Measurements from ENCODE around the gene ABCA7.
"Not testable (repeated sequence)": the region's sequence is repeated elsewhere in the genome, so short reads cannot be mapped to it uniquely, and the experiment has no call there.

ABCA7 gene

DNA sequence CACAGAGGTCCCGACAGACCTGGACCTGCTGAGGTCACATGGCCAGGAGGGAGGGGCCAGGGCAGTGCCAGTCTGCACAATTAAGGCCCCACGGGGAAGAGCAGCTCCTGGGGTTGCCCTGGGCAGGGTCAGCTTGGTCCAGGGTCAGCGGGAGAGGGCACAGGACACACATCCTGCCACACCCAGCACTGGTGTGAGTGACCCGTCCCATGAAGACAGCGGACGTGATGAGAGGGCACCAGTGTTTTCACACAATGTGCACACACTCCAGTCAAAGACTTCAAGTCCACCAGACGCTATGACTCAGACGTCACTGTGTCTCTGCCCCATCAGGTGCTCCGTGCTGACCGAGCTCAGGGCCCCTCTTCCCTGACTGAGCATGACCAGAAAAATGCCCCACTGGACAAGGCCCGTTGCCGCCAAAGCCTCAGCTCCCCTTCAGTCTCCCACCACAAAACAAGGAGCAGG is 23.2 kb upstream of the ABCA7 start:
- DNase-seq (ENCODE audit: low read depth in 3 of 3): no peak

DNA sequence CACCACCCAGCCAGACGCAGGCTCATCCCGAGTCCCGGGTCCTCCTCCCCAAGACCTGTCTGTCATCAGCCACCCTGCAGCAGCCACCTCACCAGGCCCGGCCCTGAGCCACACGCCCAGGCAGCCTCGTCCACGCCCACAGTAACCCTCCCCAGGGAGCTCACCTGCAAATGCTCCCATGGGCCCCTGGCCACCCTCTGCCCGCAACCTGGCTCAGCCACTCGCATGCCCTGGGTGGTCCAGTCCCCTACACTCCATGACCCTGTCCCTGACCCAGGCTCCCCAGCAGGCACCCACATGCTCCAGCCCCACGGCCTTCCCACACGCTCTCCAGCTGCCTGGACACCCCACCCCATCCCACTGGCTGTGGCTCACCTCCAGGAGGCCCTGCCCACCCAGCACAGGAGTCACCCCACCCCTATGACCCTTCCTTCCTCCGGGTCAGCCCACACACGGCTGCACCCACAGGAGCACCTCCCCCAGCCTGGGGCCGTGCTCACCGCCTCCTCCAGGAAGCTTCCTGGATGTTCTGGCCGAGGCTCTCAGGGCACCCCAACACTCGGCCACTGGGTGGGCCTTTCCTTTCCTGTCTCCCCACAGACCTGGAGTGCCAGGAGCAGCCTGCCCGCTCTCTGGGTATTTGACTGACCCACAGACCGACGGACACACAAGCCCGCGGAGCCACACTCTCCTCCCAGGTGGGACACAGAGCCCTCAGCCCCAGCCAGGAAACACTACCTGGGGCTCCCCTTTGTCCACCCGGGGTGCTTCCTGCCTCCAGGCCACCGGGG is 22.6 kb upstream of the ABCA7 start:
- DNase-seq (ENCODE audit: low read depth in 3 of 3): no peak

DNA sequence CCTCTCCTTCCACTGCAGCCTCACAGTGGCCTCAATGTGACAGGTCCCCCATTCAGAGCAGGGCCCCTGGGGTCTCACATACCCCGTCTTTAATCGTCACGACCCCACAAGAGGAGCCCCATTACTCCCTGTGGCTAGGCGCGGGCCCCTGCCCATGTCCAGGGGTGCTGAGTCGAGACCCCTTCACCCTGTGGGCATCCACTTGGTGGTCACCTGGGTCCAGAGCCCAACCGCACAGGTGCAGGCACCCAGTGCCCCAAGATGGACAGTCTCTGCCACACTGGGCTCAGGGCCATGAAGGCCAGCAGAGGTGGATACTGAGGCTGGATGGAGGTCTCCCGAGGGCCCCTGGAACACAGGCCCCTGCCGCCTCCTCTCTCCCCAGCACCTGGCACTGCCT is 22.0 kb upstream of the ABCA7 start:
- DNase-seq (ENCODE audit: low read depth in 3 of 3): no peak

DNA sequence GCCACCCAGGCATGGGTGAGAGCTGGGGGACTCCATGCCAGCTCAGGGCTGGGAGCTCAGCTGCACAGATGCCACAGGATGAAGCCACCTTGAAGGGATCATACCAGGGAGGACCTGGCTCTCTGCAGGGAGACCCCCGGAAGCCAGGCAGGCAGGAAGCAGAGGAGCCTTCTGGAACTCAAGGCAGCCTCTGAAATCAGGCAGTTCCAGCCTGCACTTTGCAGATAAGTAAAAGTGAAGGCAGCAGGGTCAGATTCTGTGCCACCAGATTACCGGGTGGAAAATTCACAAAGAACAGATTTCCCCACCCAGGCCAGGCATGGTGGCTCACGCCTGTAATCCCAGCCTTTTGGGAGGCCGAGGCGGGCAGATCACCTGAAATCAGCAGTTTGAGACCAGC is 21.5 kb upstream of the ABCA7 start:
- no peak for DNase-seq (ENCODE audit: low read depth in 3 of 3)

DNA sequence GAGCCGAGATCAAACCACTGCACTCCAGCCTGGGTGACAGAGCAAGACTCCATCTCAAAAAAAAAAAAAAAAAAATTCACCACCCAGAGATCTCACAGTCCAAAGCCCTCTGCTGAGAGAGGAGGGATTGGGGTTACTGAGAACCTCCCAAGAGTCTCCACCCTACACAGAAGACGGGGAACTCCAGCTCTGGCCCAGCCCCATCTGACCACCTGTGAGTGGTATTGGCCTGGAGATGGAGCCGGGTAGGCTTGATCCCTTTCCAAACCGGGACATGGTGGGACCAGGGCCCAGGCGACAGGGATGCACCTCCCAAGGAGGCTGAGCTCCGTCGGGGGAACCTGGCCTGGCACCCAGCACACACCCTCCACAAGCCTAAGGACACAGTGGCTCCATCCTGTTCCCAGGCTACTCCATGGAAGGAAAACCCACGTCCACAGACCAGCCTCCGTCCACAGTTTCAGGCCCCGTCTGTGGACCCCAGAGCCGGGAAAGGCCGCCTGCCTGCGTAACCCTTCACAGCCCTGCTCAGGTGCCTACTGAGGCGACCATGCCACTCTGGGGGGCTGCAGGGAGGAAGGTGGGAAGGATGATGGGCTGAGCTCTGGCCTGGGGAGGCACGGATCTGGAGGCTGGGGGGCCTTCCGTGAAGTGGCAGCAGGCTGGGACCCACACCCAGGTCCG is 20.8 kb upstream of the ABCA7 start:
- no peak for DNase-seq (ENCODE audit: low read depth in 3 of 3)

DNA sequence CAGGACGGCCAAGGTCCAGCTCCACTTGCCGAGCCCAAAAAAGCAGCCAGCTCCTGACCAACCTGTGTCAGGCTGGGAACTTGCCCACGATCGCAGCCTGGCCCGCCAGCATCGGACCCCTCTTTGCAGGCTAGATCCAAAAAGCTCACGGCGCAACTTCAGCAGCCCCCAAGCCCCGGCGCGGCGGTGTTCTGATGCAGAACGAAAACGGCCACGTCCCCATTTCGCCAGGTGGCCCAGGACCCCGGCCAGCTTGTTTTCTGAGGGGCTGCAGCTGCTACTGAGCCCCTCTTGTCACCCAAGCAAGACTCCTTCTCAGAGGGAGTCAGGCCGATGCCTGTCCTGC is 20.3 kb upstream of the ABCA7 start:
- no peak for DNase-seq (ENCODE audit: low read depth in 3 of 3)

DNA sequence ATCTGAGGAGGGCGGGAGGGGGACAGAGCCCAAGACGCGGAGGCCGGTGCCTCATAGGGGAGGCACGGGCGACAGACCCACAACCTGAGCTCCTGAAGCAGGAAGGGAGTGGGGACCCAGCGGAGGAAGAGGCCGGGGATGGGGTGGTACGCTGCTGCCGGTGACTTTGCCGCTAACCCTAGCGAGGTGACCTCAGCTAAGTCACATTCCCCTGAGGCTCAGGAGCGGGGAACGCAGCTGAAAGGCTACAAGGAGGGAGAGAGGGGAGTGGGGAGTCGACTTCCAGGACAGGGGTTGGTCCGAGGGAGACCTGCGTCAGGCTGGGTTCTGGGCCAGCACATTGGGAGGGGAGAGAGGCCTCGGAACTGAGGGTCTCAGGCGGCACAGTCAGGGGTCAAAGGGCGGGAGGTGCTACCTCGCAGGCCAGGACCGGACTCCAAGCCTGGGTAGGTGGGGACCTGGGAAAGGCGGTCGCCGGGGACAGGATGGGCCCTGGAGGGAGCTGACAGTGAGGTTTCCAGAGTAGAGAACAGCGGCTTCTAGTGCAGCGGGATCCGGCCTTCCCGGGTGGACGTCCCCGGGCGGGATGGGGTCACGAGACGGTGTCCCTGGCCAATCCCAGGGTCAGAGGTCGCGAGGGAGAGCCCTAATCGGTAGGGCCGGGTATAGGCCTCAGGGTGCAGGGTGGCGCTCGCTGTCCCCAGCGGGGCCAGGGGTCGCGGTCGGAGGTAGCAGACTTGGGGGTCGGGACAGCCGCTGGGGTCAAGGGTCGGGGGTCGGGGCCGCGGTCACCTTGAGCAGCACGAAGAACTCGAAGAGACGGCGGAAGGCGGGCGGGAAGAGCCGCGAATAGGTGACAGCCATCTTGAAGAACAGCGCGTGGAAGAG is 19.7 kb upstream of the ABCA7 start:
- no peak for DNase-seq (ENCODE audit: low read depth in 3 of 3)

DNA sequence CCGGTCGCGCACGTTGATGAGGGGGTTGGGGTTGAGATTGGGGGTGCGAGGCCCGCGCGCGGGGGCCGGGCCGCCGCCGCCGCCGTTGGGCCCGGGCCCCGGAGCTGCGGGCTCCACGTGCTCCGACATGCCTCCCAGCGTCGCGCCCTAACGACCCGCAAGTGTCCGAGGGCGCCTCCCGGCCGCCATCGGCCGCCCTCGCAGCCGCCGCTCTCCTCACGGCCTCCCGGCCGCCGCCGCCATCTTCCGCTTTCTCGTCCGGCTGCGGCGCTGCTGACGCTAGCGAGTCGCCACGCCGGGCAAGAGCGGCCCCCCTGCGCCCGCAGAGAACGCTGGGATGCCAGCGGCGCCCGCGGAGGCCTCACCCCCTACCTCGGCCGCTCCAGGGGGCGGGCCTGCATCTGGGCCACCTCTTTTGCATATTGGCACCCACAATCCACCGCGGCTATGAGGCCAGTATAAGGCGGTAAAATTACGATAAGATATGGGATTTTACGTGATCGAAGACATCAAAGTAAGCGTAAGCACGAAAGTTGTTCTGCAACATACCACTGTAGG is 19.0 kb upstream of the ABCA7 start, which contains the start of gene TMEM259:
Gene TMEM259, minus strand, starts transcription at position 256 of the 558 bp plus-strand sequence. Its CDS starts 127 bp downstream, at position 129.
- DNase-seq (ENCODE audit: low read depth in 3 of 3): peak; percentile 93 to 97 (median 96)

DNA sequence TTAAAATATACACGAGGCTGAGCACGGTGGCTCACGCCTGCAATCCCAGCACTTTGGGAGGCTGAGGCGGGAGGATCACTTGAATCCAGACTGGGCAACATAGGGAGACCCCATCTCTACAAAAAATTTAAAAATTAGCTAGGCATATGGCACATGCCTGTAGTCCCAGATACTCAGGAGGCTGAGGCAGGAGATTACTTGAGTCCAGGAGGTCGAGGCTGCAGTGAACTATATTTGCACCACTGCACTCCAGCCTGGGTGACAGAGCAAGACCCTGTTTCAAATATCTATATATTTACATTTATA is 16.1 kb upstream of the ABCA7 start:
- DNase-seq (ENCODE audit: low read depth in 3 of 3): not testable (repeated sequence)

DNA sequence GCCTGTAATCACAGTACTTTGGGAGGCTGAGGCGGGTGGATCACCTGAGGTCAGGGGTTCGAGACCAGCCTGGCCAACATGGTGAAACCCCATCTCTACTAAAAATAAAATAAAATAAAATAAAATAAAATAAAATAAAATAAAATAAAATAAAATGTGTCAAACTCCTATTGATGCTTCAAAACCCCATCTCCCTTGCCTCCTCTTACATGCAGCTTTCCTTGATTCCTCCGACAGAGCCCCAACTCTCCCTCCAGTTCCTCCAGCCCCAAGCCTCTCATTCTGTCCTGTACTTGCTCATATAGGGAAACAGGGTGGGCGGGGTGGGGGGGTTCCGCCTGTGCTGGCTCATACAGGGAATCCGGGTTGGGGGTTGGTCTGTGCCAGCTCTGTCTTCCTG is 14.8 kb upstream of the ABCA7 start:
- not testable (repeated sequence) for DNase-seq (ENCODE audit: low read depth in 3 of 3)

DNA sequence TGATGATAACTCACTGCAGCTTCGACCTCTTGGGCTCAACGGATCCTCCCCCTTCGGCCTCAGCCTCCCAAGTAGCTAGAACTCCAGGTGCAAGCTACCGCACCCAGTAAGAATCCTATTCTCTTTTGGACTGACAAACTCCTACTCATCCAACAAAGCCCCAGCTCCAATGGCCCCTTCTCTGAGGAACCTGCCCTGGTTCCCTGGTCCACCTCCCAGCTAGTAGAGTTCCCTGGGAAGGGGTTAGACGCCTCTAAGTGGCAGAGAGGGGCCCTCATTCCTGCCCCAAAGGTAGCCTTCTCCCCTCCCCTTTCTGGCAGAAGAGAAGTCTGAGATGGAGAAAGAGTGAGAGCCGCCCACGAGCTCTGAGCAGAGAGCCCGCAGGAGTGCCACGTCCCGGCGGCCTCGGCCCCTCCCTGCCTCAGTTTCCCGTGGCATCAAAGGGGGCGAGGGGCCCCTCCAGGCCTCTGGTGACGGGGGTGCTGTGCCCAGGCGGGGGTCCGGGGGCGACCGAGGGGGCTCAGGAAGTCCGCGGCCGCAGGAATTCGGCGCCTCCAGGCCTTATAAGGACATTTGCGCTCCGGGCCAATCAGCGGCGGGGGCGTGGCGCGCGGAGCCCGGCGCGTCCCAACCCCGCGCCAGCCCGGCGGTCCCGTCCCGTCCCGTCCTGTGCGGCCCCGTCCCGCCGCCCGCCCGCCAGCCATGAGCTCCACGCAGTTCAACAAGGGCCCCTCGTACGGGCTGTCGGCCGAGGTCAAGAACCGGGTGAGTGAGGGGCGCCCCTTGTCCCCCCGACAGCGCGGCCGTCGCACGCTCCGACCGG is 13.7 kb upstream of the ABCA7 start, which contains the start of gene CNN2:
Gene CNN2, plus strand, starts transcription at position 649 of the 823 bp plus-strand sequence. Its CDS starts 54 bp downstream, at position 703.
- DNase-seq (ENCODE audit: low read depth in 3 of 3): peak in 1 of 3 experiments; percentile 54

DNA sequence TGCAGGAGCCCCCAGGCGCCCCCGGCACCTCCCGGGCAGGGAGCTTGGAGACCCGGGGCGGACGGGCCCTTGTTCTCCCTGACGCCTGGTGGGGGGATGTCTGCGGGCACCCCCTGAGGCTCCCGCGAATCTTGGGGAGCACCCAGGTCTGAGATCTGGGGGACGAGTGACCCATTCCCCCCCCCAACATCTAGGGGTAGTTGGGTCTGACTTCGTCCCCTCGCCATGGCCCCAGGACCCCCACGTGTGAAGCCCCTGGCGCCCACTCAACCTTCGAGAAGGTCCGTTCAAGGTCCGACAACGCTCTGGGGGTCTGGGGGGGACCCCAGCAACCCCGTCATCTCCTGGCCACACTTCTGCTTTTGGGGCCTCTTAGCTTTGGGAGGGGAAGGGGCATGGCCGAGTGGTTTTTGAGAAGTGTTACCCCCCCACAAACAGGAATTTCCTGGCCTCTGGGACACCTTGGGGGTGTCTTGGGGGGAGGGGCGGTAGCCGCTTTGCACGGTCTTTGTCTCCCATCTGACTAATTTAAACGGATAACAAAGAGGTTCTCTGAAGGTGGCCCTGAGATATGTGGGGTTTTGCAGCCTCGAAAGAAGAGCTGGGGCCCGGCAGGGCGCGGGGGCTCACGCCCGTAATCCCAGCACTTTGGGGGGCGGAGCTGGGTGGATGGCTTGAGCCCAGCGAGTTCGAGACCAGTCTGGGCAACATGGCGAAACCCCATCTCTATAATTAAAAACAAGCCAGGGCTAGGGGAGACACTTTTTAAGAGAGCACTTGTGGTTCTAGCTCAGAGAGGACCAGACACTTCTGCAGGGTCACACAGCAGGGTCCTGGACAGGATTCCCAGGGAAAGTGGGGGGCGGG is 12.9 kb upstream of the ABCA7 start:
- no peak for DNase-seq (ENCODE audit: low read depth in 3 of 3)

DNA sequence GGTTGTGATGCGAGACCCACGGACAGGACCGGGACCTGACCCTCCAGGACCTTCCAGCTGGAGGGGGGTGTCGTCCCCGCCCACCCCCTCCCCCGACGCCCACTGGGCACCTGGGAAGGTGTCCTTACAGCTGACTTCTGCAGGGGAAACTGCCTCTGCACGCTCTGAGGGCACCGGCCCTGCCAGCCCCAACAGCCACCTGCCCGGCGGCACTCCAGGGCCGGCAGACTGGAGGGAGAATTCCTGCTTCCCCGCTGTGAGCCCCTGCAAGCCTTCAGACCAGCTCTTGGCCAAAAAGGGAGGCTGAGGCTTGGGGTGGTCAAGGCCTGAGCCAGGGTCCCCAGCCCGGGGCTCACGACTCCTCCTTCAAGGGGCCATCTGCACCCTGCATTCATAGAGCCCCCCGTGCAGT is 12.3 kb upstream of the ABCA7 start:
- DNase-seq (ENCODE audit: low read depth in 3 of 3): no peak

DNA sequence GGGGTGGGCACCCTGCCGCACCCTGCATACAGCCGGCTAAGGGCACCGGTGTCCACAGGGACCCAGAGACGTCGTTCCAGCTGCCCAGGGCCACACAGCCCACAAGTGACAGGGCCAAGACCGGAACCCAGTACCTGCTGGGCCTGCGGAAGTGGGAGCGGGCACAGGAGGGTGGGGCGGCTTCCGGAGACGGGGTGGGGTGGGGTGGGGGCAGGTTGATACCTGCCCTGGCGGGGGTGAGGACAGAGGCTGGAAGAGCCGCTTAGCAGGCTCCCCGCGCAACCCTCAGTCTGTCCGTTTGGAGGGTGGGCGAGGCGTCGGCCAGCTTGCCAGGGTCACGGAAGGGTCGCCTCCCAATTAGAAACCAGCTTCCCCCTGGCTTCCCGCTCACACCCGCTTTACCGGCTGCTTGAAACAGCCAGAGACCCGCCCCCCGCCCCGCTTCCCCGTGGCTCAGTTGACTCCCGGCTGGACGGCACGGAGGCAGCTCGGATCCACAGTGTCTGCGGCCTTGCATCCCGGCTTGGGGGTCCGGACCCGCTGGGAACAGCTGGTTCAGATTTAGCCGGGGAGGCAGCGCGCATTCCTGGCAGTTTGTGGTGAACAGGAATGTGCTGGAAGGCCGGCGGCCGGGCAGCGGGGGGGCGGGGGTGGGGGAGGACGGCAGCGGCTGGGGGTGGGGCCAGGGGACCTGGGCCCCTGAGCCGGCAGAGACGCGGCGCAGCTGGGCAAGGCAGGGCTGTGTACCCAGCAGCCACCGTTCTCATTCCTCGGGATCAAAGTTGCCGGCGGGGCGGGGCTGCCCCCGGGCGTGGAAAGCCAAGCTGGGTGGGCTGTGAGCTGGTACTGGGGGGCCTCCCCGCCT is 11.6 kb upstream of the ABCA7 start:
- no peak for DNase-seq (ENCODE audit: low read depth in 3 of 3)

DNA sequence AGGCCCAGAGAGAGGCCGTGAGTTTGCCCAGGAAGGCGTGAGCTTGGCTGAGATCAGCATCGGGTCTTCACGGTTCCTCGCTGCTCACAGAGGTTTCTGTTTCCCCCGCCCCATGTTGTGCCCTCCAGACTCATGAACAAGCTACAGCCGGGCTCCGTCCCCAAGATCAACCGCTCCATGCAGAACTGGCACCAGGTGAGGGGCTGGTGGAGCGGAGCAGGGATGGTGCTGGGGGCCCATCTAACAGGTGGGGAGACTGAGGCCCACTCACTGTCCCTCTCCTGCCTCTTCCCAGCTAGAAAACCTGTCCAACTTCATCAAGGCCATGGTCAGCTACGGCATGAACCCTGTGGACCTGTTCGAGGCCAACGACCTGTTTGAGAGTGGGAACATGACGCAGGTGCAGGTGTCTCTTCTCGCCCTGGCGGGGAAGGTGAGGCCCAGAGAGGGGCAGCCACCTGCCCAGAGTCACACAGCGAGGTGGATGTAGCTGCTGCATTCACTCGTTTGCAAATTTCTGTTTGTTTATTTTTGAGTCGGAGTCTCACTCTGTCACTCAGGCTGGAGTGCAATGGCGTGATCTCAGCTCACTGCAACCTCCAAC is 7.5 kb upstream of the ABCA7 start:
- DNase-seq (ENCODE audit: low read depth in 3 of 3): no peak

DNA sequence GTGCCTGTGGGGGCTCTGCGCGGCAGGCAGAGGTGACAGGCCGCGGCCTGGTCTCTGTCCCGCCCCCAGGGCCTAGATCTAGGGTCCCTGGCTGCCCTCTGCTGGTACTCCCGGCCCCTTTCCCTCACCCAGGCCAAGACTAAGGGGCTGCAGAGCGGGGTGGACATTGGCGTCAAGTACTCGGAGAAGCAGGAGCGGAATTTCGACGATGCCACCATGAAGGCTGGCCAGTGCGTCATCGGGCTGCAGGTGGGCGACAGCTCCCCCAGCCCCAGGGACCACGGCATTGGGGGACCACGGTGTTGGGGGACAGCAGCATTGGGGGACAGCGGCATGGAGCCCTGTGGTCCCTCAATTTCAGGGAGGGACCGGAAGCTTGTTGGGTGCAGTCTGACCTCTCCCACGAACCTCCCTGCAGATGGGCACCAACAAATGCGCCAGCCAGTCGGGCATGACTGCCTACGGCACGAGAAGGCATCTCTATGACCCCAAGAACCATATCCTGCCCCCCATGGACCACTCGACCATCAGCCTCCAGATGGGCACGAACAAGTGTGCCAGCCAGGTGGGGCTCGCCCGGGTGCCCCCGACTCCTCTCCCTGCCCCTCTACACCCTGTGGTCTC is 3.8 kb upstream of the ABCA7 start:
- DNase-seq (ENCODE audit: low read depth in 3 of 3): no peak

DNA sequence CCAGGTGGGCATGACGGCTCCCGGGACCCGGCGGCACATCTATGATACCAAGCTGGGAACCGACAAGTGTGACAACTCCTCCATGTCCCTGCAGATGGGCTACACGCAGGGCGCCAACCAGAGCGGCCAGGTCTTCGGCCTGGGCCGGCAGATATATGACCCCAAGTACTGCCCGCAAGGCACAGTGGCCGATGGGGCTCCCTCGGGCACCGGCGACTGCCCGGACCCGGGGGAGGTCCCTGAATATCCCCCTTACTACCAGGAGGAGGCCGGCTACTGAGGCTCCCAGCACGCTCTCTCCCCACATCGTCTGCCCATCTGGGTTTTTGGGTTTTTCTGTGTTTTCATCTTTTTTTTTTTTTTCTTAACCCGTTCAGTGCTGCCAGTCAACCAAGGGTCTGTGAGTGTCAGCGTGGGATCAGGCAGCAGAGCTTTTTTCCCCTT is 2.3 kb upstream of the ABCA7 start:
- no peak for DNase-seq (ENCODE audit: low read depth in 3 of 3)

DNA sequence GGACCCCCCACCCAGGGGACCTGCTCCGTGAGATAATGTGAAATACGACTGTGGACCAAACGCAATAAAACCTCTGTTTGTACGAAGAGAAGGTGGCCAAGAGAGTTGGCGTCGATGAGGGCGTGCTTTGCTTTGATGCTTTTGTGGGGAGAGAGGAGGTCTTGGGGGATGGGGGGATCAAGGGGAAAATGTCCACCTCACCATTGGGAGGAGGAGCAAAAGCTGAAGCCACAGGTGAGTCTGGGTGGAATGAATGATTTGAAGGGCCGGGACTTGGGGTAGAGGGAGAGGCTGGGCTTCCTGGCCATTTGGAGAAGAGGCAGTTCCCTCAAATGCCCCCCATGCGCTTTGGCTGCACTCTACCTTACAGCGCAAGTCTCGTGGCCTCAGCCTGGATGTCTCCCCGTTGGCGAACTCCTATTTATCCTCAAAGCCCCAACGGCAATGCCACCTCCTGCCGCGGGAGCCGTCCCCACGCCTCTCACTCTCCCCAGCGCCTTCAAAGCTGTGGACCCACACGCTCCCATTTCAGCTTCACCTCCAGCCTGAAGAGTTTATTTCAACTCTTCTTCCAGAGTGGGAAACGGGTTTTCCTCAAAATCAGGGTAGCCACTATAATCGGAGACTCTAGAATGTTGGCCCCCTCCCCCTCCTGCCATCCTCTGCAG is 795 bp upstream of the ABCA7 start:
- no peak for DNase-seq (ENCODE audit: low read depth in 3 of 3)
